ENCODE results near the gene SEMA6A. TPM values are rescaled to one million over a fixed set of nuclear protein-coding genes. Genes with fewer than 3 reads are reported as not detected.

SEMA6A gene
- polyA plus RNA-seq, 2 of the 4 experiments (the other 2 are of a cell fraction): 0.01 TPM; not detected in 1

- Histone ChIP-seq H3K27ac (no peak overlapping the region), H3K9me3 (no peaks in the 10 kb centered on the region), H3K4me1 (no peaks in the 10 kb centered on the region), H3K4me2 (no peak overlapping the region), H3K4me3 (no peak overlapping the region)
- 47% methylated on average over 3 of the region's 3 CpGs for WGBS (ENCODE audit: missing lambda C conversion rate)
- ATAC-seq: no peak
- FAIRE-seq: no peak
- DNase-seq (ENCODE audit: low read depth in 1 of 2, low spot score in 1 of 2): no peak
- ChIA-PET POLR2A (no interaction called here), CTCF (no interaction called here)
- no peak for TF ChIP-seq GATA3 (IDR thresholded peaks at IDR 0.05; ENCODE audit: borderline replicate concordance)
- TF ChIP-seq CHD2 (IDR thresholded peaks at IDR 0.05; ENCODE audit: low read length, partially characterized antibody): no peak
- TF ChIP-seq TP53 (CRISPR knock-in tag; IDR thresholded peaks at IDR 0.05): no peak
- no peak for TF ChIP-seq REST (IDR thresholded peaks at IDR 0.05)
- TF ChIP-seq KDM5A (IDR thresholded peaks at IDR 0.05): no peak
- TF ChIP-seq NR3C1 (IDR thresholded peaks at IDR 0.05): no peak
- no peak for TF ChIP-seq SREBF2 (IDR thresholded peaks at IDR 0.05)
- no peak for TF ChIP-seq JUN (IDR thresholded peaks at IDR 0.05)
- no peak for TF ChIP-seq BHLHE40 (IDR thresholded peaks at IDR 0.05; ENCODE audit: low read depth, low read length)
- TF ChIP-seq KDM1A (IDR thresholded peaks at IDR 0.05; ENCODE audit: low read depth): no peak
- no peak for TF ChIP-seq MAFK (IDR thresholded peaks at IDR 0.05; ENCODE audit: partially characterized antibody)
These were observed 164.2 kb downstream of the SEMA6A start for GRCh38 chr5:116410336-116410890.

- WGBS (ENCODE audit: missing lambda C conversion rate): 25% methylated on average over 5 of the region's 5 CpGs
- Histone ChIP-seq H3K4me3 (no peak overlapping the region), H3K27ac (no peak overlapping the region), H3K4me2 (no peak overlapping the region), H3K9me3 (no peaks in the 10 kb centered on the region), H3K4me1 (no peaks in the 10 kb centered on the region)
- no peak for TF ChIP-seq BHLHE40 (IDR thresholded peaks at IDR 0.05; ENCODE audit: low read depth, low read length)
- DNase-seq (ENCODE audit: low read depth in 1 of 2, low spot score in 1 of 2) (no peak), FAIRE-seq (no peak), ATAC-seq (no peak)
- ChIA-PET CTCF (no interaction called here), POLR2A (no interaction called here)
These were observed 164.9 kb downstream of the SEMA6A start for GRCh38 chr5:116409591-116410296.

GRCh38 chr5:116406306-116407041 is 168.1 kb downstream of the SEMA6A start:
- ATAC-seq (no peak), FAIRE-seq (no peak), DNase-seq (ENCODE audit: low read depth in 1 of 2, low spot score in 1 of 2) (no peak)
- H3K4me3 ChIP-seq: no peak overlapping the region
- H3K4me2 ChIP-seq: no peak overlapping the region
- TF ChIP-seq HEYL (CRISPR knock-in tag; IDR thresholded peaks at IDR 0.05): no peak
- no peak for TF ChIP-seq BCL3 (IDR thresholded peaks at IDR 0.05)
- no peak for TF ChIP-seq RAD21 (conservative IDR thresholded peaks at IDR 0.05 in 1 of 2, IDR thresholded peaks at IDR 0.05 in 1 of 2)
- no peak for TF ChIP-seq CBX8 (IDR thresholded peaks at IDR 0.05)
- no peak for TF ChIP-seq TFCP2L1 (CRISPR knock-in tag; IDR thresholded peaks at IDR 0.05)
- no peak for TF ChIP-seq HOXB13 (CRISPR knock-in tag; IDR thresholded peaks at IDR 0.05; ENCODE audit: low read depth)
- TF ChIP-seq FOSB (CRISPR knock-in tag; IDR thresholded peaks at IDR 0.05): no peak
- TF ChIP-seq CHD2 (IDR thresholded peaks at IDR 0.05; ENCODE audit: low read length, partially characterized antibody): no peak
- TF ChIP-seq JUN (IDR thresholded peaks at IDR 0.05): no peak
- TF ChIP-seq ZSCAN20 (CRISPR knock-in tag; IDR thresholded peaks at IDR 0.05): no peak
- no peak for TF ChIP-seq FOSL2 (IDR thresholded peaks at IDR 0.05)
- TF ChIP-seq FOSL2 (CRISPR knock-in tag; IDR thresholded peaks at IDR 0.05): no peak
- TF ChIP-seq MAZ (IDR thresholded peaks at IDR 0.05; ENCODE audit: borderline replicate concordance, low read depth, low read length): no peak
- POLR2A ChIA-PET: no interaction called here
- H3K9me3 ChIP-seq: no peaks in the 10 kb centered on the region
- 47% methylated on average over 7 of the region's 7 CpGs for WGBS (ENCODE audit: missing lambda C conversion rate)
- H3K27ac ChIP-seq: no peak overlapping the region
- CTCF ChIA-PET: interaction anchor here (1.3 kb wide), 1 partner anchor 11 kb away, joined by 4 read pairs; no protein-coding TSS in a partner anchor
- no peaks in the 10 kb centered on the region for H3K4me1 ChIP-seq

Data from A549 (cell line).